GM19397 (cell line): ENCODE results near the gene CWH43.
"Not testable (repeated sequence)": the region's sequence is repeated elsewhere in the genome, so short reads cannot be mapped to it uniquely, and the experiment has no call there.

Experiments used
- ATAC-seq: cut with Tn5 transposase; IDR thresholded peaks from one replicate; pipeline ENCODE4 v1.9.1; 2021; ENCODE audit warnings: mild to moderate bottlenecking, moderate library complexity; ENCODE audit not compliant: unreplicated experiment

Gene CWH43

GRCh38 chr4:49096215-49096614, 110.1 kb downstream of the CWH43 start:
- not testable (repeated sequence) for ATAC-seq

- ATAC-seq = peak; percentile 29
Measured at GRCh38 chr4:49096627-49097026, 110.6 kb downstream of the CWH43 start.

- not testable (repeated sequence) for ATAC-seq
Measured at GRCh38 chr4:49097071-49097470, 111.0 kb downstream of the CWH43 start.

GRCh38 chr4:49097505-49097904, 111.4 kb downstream of the CWH43 start:
- not testable (repeated sequence) for ATAC-seq

GRCh38 chr4:49098034-49098759, 112.1 kb downstream of the CWH43 start:
- not testable (repeated sequence) for ATAC-seq

- not testable (repeated sequence) for ATAC-seq
Measured at GRCh38 chr4:49099831-49100444, 113.9 kb downstream of the CWH43 start.

- ATAC-seq = peak; percentile 36
Measured at GRCh38 chr4:49102344-49102898, 116.3 kb downstream of the CWH43 start.

- ATAC-seq = peak; percentile 19
Measured at GRCh38 chr4:49103436-49104136, 117.5 kb downstream of the CWH43 start.

- ATAC-seq = not testable (repeated sequence)
Measured at GRCh38 chr4:49104231-49104930, 118.3 kb downstream of the CWH43 start.

- ATAC-seq = not testable (repeated sequence)
Measured at GRCh38 chr4:49105248-49105904, 119.3 kb downstream of the CWH43 start.

- not testable (repeated sequence) for ATAC-seq
Measured at GRCh38 chr4:49107262-49107661, 121.2 kb downstream of the CWH43 start.

- peak; percentile 32 for ATAC-seq
Measured at GRCh38 chr4:49108183-49108978, 122.3 kb downstream of the CWH43 start.

GRCh38 chr4:49109567-49110166, 123.6 kb downstream of the CWH43 start:
- peak; percentile 31 for ATAC-seq

- peak; percentile 46 for ATAC-seq
Measured at GRCh38 chr4:49110579-49110978, 124.5 kb downstream of the CWH43 start.
